KMS-11 (cell line): ENCODE data around the gene CPEB4.
A peak's percentile ranks its signal among the peaks of the same experiment; 100 is the strongest.

Experiments
- H2AFZ ChIP-seq: fragments of 200-600 bp; sonication (generic); 2 replicates; pipeline ENCODE4 v1.6.1; 2016; ENCODE audit warnings: antibody characterized with exemption, mixed run types, low read depth
- H3K27ac ChIP-seq: fragments of 200-600 bp; sonication (generic); 2 replicates; pipeline ENCODE4 v1.6.1; 2016; ENCODE audit warnings: mild to moderate bottlenecking, mixed run types
- H3K27me3 ChIP-seq: fragments of 200-600 bp; sonication (generic); 2 replicates; pipeline ENCODE4 v1.6.1; 2017; ENCODE audit warnings: mild to moderate bottlenecking, low read depth, mixed run types, moderate library complexity; ENCODE audit not compliant: insufficient read depth
- H3K36me3 ChIP-seq: fragments of 200-600 bp; sonication (generic); 2 replicates; pipeline ENCODE4 v1.6.1; 2017; ENCODE audit warnings: mild to moderate bottlenecking, mixed run types; ENCODE audit not compliant: insufficient read depth
- H3K4me1 ChIP-seq: fragments of 200-600 bp; sonication (generic); 2 replicates; pipeline ENCODE4 v1.6.1; 2016; ENCODE audit warnings: mild to moderate bottlenecking, low read depth, mixed run types; ENCODE audit not compliant: poor library complexity, severe bottlenecking
- H3K4me2 ChIP-seq: fragments of 200-600 bp; sonication (generic); 2 replicates; pipeline ENCODE4 v1.7.0; 2016; ENCODE audit warnings: mild to moderate bottlenecking, mixed run types
- H3K4me3 ChIP-seq: fragments of 200-600 bp; sonication (generic); IDR thresholded peaks from 2 replicates; pipeline ENCODE4 v1.6.1; 2017; ENCODE audit warnings: low read depth, low read length, mixed read lengths; ENCODE audit not compliant: insufficient read depth
- H3K79me2 ChIP-seq: fragments of 200-600 bp; sonication (generic); 2 replicates; pipeline ENCODE4 v1.6.1; 2016; ENCODE audit warnings: low read depth, mixed run types; ENCODE audit not compliant: insufficient read depth
- H3K9ac ChIP-seq: fragments of 200-600 bp; sonication (generic); 2 replicates; pipeline ENCODE4 v1.6.1; 2016; ENCODE audit warnings: mild to moderate bottlenecking, mixed run types
- H4K20me1 ChIP-seq: fragments of 200-600 bp; sonication (generic); 2 replicates; pipeline ENCODE4 v1.6.1; 2016; ENCODE audit warnings: mild to moderate bottlenecking, mixed run types; ENCODE audit not compliant: insufficient read depth
- TF ChIP-seq, protein P1 (sequence below): fragments of 200-600 bp; sonication (generic); conservative IDR thresholded peaks from 2 replicates; pipeline ENCODE4 v1.6.1; 2017; ENCODE audit warnings: low read depth, mild to moderate bottlenecking, antibody characterized with exemption, low read length, moderate library complexity, mixed read lengths

CPEB4 gene

DNA sequence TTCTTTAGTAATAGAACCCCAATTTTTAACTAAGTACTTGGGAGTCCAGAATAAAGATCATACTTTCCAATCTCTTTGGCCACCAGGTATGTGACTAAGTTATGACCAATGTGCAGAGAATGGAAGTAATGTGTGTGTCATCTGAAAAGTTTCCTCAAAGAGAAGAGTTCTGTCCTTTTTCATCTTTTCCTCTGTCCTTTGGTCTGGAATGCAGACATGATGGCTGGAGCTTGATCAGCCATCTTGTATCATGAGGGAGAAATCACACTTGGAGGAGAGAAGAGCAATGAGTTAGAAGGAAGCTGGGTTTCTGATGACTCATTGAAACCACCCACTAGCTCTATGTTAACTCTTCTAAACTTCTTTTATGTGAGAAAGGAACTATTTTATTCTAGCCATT lies 5.5 kb upstream of the CPEB4 start:
- no peaks in the 10 kb centered on the region for H3K36me3 ChIP-seq
- no peak overlapping the region for H3K4me3 ChIP-seq
- TF ChIP-seq, protein P1, sequence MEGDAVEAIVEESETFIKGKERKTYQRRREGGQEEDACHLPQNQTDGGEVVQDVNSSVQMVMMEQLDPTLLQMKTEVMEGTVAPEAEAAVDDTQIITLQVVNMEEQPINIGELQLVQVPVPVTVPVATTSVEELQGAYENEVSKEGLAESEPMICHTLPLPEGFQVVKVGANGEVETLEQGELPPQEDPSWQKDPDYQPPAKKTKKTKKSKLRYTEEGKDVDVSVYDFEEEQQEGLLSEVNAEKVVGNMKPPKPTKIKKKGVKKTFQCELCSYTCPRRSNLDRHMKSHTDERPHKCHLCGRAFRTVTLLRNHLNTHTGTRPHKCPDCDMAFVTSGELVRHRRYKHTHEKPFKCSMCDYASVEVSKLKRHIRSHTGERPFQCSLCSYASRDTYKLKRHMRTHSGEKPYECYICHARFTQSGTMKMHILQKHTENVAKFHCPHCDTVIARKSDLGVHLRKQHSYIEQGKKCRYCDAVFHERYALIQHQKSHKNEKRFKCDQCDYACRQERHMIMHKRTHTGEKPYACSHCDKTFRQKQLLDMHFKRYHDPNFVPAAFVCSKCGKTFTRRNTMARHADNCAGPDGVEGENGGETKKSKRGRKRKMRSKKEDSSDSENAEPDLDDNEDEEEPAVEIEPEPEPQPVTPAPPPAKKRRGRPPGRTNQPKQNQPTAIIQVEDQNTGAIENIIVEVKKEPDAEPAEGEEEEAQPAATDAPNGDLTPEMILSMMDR: no peak
- H3K4me1 ChIP-seq: peaks cover 47% of the 10 kb centered on the region
- no peaks in the 10 kb centered on the region for H3K79me2 ChIP-seq
- no peaks in the 10 kb centered on the region for H4K20me1 ChIP-seq
- no peak overlapping the region for H3K9ac ChIP-seq
- no peaks in the 10 kb centered on the region for H3K27me3 ChIP-seq
- H3K27ac ChIP-seq: no peak overlapping the region
- no peak overlapping the region for H3K4me2 ChIP-seq
- no peak overlapping the region for H2AFZ ChIP-seq

DNA sequence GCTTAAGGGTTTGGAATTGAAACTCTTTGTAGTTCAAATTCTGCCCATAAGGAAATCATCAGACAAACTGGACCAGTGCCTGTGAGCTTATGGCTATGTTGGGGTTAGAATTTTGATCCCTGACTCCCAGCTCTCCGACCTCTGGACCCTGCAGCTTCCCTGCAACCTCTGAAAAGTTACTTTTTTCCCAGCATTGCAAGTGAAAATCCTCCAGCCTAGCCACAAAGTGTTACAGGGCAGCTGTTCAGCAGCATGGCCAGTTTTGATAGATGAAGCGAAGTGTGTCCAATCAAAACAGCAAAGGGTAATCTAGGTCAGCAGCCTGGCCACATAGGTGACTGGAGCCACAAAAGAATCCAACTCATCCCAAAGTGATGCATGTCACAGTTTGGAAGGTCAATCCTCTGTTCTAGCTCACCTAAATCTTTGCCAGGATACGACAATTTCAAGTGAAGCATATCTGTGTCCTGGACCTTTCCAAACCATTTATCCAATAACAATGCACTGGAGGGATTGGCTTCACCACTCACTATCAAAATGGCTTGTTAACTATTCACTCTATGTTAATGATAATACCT lies 4.7 kb upstream of the CPEB4 start:
- H4K20me1 ChIP-seq: no peaks in the 10 kb centered on the region
- H2AFZ ChIP-seq: no peak overlapping the region
- peaks cover 3% of the 10 kb centered on the region; the same call in 1 of the 2 replicates for H3K79me2 ChIP-seq
- peaks cover 47% of the 10 kb centered on the region for H3K4me1 ChIP-seq
- TF ChIP-seq, protein P1: no peak
- no peaks in the 10 kb centered on the region for H3K27me3 ChIP-seq
- no peak overlapping the region for H3K9ac ChIP-seq
- H3K4me3 ChIP-seq: no peak overlapping the region
- no peaks in the 10 kb centered on the region for H3K36me3 ChIP-seq
- no peak overlapping the region for H3K27ac ChIP-seq
- no peak overlapping the region for H3K4me2 ChIP-seq

DNA sequence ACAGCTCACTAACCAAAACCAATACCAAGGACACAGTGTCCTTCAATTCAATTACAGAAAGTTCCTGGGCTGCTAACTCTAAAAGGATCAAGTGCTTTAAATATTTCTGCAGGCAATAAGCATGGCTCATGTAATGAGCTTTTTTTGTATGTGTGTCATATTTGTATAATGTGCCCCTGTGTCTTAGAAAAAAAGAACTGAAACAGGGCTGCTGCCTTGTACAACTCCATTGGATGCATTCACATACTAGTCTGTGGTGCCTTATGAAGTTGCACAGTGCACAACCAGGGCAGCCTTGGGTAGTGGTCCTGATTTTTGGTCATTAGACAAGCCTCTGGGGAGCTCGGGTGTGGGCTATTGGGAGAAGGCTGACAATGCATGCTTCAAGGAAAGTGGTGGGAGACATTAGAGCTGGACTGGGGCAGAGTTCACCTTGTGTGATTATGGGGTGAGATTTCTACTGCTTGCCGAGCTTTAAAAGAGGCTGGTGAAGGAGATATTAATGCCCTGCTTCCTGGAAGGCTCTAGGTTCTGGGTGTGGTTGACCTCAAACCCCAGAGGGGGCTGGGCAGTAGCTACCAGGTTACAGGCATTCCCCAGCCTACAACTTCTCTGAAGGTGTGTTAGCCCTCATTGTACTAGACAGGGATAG lies 3.6 kb upstream of the CPEB4 start:
- Histone ChIP-seq H3K36me3 (no peaks in the 10 kb centered on the region), H4K20me1 (no peaks in the 10 kb centered on the region), H3K79me2 (peaks cover 11% of the 10 kb centered on the region), H3K27ac (peak overlapping the region; percentile 51), H3K27me3 (no peaks in the 10 kb centered on the region), H3K4me3 (no peak overlapping the region), H3K4me1 (peaks cover 47% of the 10 kb centered on the region), H3K9ac (no peak overlapping the region), H3K4me2 (peak overlapping the region; percentile 76), H2AFZ (peak overlapping the region; percentile 73)
- TF ChIP-seq, protein P1: no peak

DNA sequence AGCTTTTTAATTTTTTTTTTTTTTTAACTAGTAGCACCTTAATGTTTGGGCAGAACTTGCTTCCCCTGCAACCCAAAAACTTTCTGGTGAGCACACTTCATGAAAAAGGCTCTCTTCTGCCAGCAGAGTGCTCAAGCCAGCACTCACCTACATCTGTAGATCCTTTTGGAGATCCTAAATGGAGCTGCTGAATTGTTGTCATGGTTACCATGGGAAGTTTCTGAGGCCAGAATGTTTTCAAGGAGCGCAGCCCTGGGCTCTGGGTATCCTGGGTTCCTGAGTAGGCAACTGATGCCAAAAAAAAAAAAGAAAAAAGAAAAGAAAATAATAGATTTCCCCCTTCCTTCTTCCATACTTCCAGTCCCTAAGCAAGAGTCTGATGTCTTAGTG lies 3.1 kb upstream of the CPEB4 start:
- TF ChIP-seq, protein P1: no peak
- H3K79me2 ChIP-seq: peaks cover 17% of the 10 kb centered on the region
- H2AFZ ChIP-seq: peak overlapping the region; percentile 73; the same call in 1 of the 2 replicates
- no peak overlapping the region for H3K27ac ChIP-seq
- H3K36me3 ChIP-seq: no peaks in the 10 kb centered on the region
- no peaks in the 10 kb centered on the region for H4K20me1 ChIP-seq
- no peaks in the 10 kb centered on the region for H3K27me3 ChIP-seq
- no peak overlapping the region for H3K4me3 ChIP-seq
- no peak overlapping the region for H3K9ac ChIP-seq
- peak overlapping the region; percentile 76 for H3K4me2 ChIP-seq
- peaks cover 47% of the 10 kb centered on the region for H3K4me1 ChIP-seq
